H1 (cell line): ENCODE results near the gene BTG2. TPM values are rescaled to one million over a fixed set of nuclear protein-coding genes. Genes with fewer than 3 reads are reported as not detected.
"Not testable (repeated sequence)": the region's sequence is repeated elsewhere in the genome, so short reads cannot be mapped to it uniquely, and the experiment has no call there.

ENCODE experiments used
- CTCF ChIA-PET: fragments of 300-600 bp; sonication (Branson Sonifier 250); formaldehyde crosslinking; loops from one replicate; lab custom pipeline; 2021; ENCODE audit not compliant: partially characterized antibody; lab: Charles Lee
- POLR2A ChIA-PET: fragments of 300-600 bp; sonication (Branson Sonifier 250); formaldehyde crosslinking; loops from one replicate; lab custom pipeline; 2021; ENCODE audit warnings: inconsistent platforms; ENCODE audit not compliant: partially characterized antibody; lab: Charles Lee
- DNase-seq, 2 experiments: peaks; one replicate each; pipeline versions ENCODE4 v3.0.0 to v3.0.0-alpha.2; 2010 to 2022; ENCODE audit warnings: low spot score in 2 of 2, low read depth in 1 of 2, mixed read lengths in 1 of 2
- FAIRE-seq: peaks from 2 replicates; lab custom pipeline; 2011; peaks lifted over from hg19 to GRCh38; lab: Jason Lieb, UNC
- H2AFZ ChIP-seq: 2 replicates; pipeline ENCODE4 v1.8.1; 2012; ENCODE audit warnings: low read length, inconsistent platforms
- H2AK5ac ChIP-seq: 2 replicates; pipeline ENCODE4 v1.6.1; 2013; ENCODE audit warnings: low read depth, low read length
- H2BK120ac ChIP-seq: replicated peaks from 2 replicates; pipeline ENCODE3; 2013; ENCODE audit warnings: low read depth, low read length, inconsistent platforms
- H2BK12ac ChIP-seq: 2 replicates; pipeline ENCODE4 v1.6.1; 2013; ENCODE audit warnings: low read depth, low read length
- H2BK15ac ChIP-seq: 2 replicates; pipeline ENCODE4 v1.6.1; 2013; ENCODE audit warnings: low read length
- H2BK20ac ChIP-seq: 2 replicates; pipeline ENCODE4 v1.6.1; 2013; ENCODE audit warnings: low read length
- H2BK5ac ChIP-seq: 2 replicates; pipeline ENCODE4 v1.6.1; 2013; ENCODE audit warnings: low read depth, low read length
- H3K14ac ChIP-seq: 2 replicates; pipeline ENCODE4 v1.6.1; 2013; ENCODE audit warnings: inconsistent platforms; ENCODE audit not compliant: insufficient read length
- H3K18ac ChIP-seq: 2 replicates; pipeline ENCODE4 v1.6.1; 2013; ENCODE audit warnings: low read length; ENCODE audit errors: extremely low read depth
- H3K23ac ChIP-seq: 2 replicates; pipeline ENCODE4 v1.6.1; 2013; ENCODE audit warnings: inconsistent platforms; ENCODE audit not compliant: insufficient read length
- H3K23me2 ChIP-seq: 2 replicates; pipeline ENCODE4 v1.6.1; 2013; ENCODE audit warnings: low read depth, low read length
- H3K27ac ChIP-seq: 2 replicates; pipeline ENCODE4 v1.6.1; 2011; ENCODE audit warnings: low read depth, low read length, inconsistent platforms
- H3K27me3 ChIP-seq, 4 experiments: replicated peaks in 1 of 4; 1 replicate in 1 of 4; 2 replicates in 3 of 4; pipeline versions ENCODE4 v1.6.1 to v1.8.1; 2011 to 2013; ENCODE audit warnings: low read length in 3 of 4, mild to moderate bottlenecking in 3 of 4, inconsistent platforms in 2 of 4, mixed read lengths in 2 of 4, moderate library complexity in 1 of 4; ENCODE audit not compliant: control insufficient read depth in 3 of 4, insufficient read depth in 3 of 4; ENCODE audit errors: extremely low read depth in 1 of 4
- H3K36me3 ChIP-seq, 4 experiments: 2 replicates each; pipeline versions ENCODE4 v1.6.1 to v1.8.1; 2011 to 2013; ENCODE audit warnings: mild to moderate bottlenecking in 4 of 4, low read length in 3 of 4, moderate library complexity in 2 of 4, control low read depth in 1 of 4, inconsistent platforms in 1 of 4; ENCODE audit not compliant: insufficient read depth in 4 of 4, control insufficient read depth in 2 of 4
- H3K4ac ChIP-seq: replicated peaks from 2 replicates; pipeline ENCODE3; 2013; ENCODE audit warnings: low read length, low read depth, mixed read lengths, inconsistent platforms; ENCODE audit not compliant: insufficient read length
- H3K4me1 ChIP-seq, 4 experiments: replicated peaks in 1 of 4; 1 replicate in 1 of 4; 2 replicates in 3 of 4; pipeline versions ENCODE4 v1.6.1 to v1.8.1; 2011 to 2013; ENCODE audit warnings: low read length in 3 of 4, inconsistent platforms in 2 of 4, mixed read lengths in 1 of 4; ENCODE audit not compliant: insufficient read depth in 4 of 4, control insufficient read depth in 3 of 4
- H3K4me2 ChIP-seq, 2 experiments: 2 replicates each; pipeline versions ENCODE4 v1.6.1 to v1.8.1; 2011 to 2013; ENCODE audit warnings: low read depth in 2 of 2, low read length in 2 of 2, control low read depth in 1 of 2, inconsistent platforms in 1 of 2, mild to moderate bottlenecking in 1 of 2; ENCODE audit not compliant: insufficient read depth in 1 of 2
- H3K4me3 ChIP-seq, 4 experiments: fragments of 200-600, 300-600 bp in 1 of 4; sonication (generic), shearing (Covaris generic), sonication (Bioruptor Twin) in 1 of 4; 2 replicates each; pipeline versions ENCODE4 v1.5.1 to v1.8.1; 2011 to 2016; ENCODE audit warnings: low read length in 4 of 4, low read depth in 3 of 4, control low read depth in 2 of 4, inconsistent platforms in 2 of 4, mild to moderate bottlenecking in 2 of 4, mixed read lengths in 1 of 4, moderate library complexity in 1 of 4; ENCODE audit not compliant: insufficient read depth in 2 of 4; ENCODE audit errors: extremely low read depth in 1 of 4
- H3K56ac ChIP-seq: replicated peaks from 2 replicates; pipeline ENCODE3; 2013; ENCODE audit warnings: low read depth, mild to moderate bottlenecking, mixed read lengths, low read length, inconsistent platforms; ENCODE audit not compliant: insufficient read length
- H3K79me1 ChIP-seq: 2 replicates; pipeline ENCODE4 v1.6.1; 2013; ENCODE audit warnings: low read depth, low read length, control low read depth
- H3K79me2 ChIP-seq, 2 experiments: 2 replicates each; pipeline versions ENCODE4 v1.6.1 to v1.8.1; 2012 to 2013; ENCODE audit warnings: low read length in 2 of 2, mild to moderate bottlenecking in 2 of 2, inconsistent platforms in 1 of 2; ENCODE audit not compliant: insufficient read depth in 2 of 2, control insufficient read depth in 1 of 2
- H3K9ac ChIP-seq, 4 experiments: replicated peaks in 1 of 4; 1 replicate in 1 of 4; 2 replicates in 3 of 4; pipeline versions ENCODE4 v1.6.1 to v1.8.1; 2011 to 2013; ENCODE audit warnings: low read depth in 3 of 4, low read length in 3 of 4, control low read depth in 2 of 4, mild to moderate bottlenecking in 2 of 4, moderate library complexity in 2 of 4, inconsistent platforms in 1 of 4; ENCODE audit errors: extremely low read depth in 1 of 4
- H3K9me3 ChIP-seq, 2 experiments: 2 replicates each; pipeline versions ENCODE4 v1.6.1 to v1.8.1; 2012 to 2013; ENCODE audit warnings: mild to moderate bottlenecking in 2 of 2, moderate library complexity in 2 of 2, control low read depth in 1 of 2, inconsistent platforms in 1 of 2, low read depth in 1 of 2, low read length in 1 of 2, mixed read lengths in 1 of 2; ENCODE audit not compliant: insufficient read depth in 2 of 2
- H4K20me1 ChIP-seq, 2 experiments: replicated peaks in 1 of 2; 2 replicates each; pipeline versions ENCODE3 to v1.8.1; 2011 to 2013; ENCODE audit warnings: inconsistent platforms in 2 of 2, low read length in 2 of 2, mild to moderate bottlenecking in 1 of 2; ENCODE audit not compliant: insufficient read depth in 2 of 2, control insufficient read depth in 1 of 2
- H4K5ac ChIP-seq: 2 replicates; pipeline ENCODE4 v1.6.1; 2013; ENCODE audit warnings: low read length, low read depth, mixed read lengths, inconsistent platforms; ENCODE audit not compliant: insufficient read length
- H4K8ac ChIP-seq: 2 replicates; pipeline ENCODE4 v1.8.0; 2013; ENCODE audit warnings: mild to moderate bottlenecking, moderate library complexity, low read length, inconsistent platforms; ENCODE audit not compliant: insufficient read depth; ENCODE audit errors: extremely low read depth
- H4K91ac ChIP-seq: replicated peaks from 2 replicates; pipeline ENCODE3; 2013; ENCODE audit warnings: low read length, mixed read lengths, inconsistent platforms; ENCODE audit not compliant: insufficient read length
- GABPA ChIP-seq: IDR thresholded peaks from 2 replicates; pipeline ENCODE4 v1.6.1; 2011; ENCODE audit warnings: mild to moderate bottlenecking, low read length, moderate library complexity, borderline replicate concordance; ENCODE audit not compliant: insufficient read depth
- WGBS, 2 experiments: shearing (Covaris generic) in 1 of 2; methylation state at CpG; one replicate each; pipeline versions ENCODE4 v1.1.6 to v1.1.7; 2013 to 2015; ENCODE audit warnings: low lambda C conversion rate in 2 of 2, mixed read lengths in 2 of 2, inconsistent platforms in 1 of 2, low coverage in 1 of 2, missing lambda C conversion rate in 1 of 2; ENCODE audit not compliant: insufficient replicate concordance in 2 of 2, insufficient coverage in 1 of 2, insufficient read length in 1 of 2; ENCODE audit errors: extremely low coverage in 1 of 2, missing lambda C conversion rate in 1 of 2; 5-methylcytosine and 5-hydroxymethylcytosine counted together
- polyA plus RNA-seq, 7 experiments: library from polyadenylated mRNA; depleted of rRNA in 3 of 7; stranded (reverse) in 5 of 7; unstranded in 2 of 7; fragments of >200 nt in 5 of 7; fragments of 200-250 nt in 2 of 7; gene quantifications; 1 replicate in 5 of 7; 2 replicates in 1 of 7; 4 replicates in 1 of 7; pipeline versions ENCODE4 v1.2.1 to v1.2.3, GENCODE V29; 2011 to 2013; ENCODE audit warnings: missing spikeins in 2 of 7, mixed read lengths in 2 of 7
- total RNA-seq: library from RNA; stranded (reverse); fragmentation: NEBNext Ultra II Directional; extraction: Animal tissue kit (Norgen Biotek cat#: 25700); gene quantifications from 2 replicates; pipeline ENCODE4 v1.2.1, GENCODE V29; 2021

The BTG2 gene
- total and polyA plus RNA-seq, 2 of the 8 experiments (the other 6 are each of a cell fraction or from before 2014, with no cell fraction given), result 4.8 to 11.0 TPM

DNA sequence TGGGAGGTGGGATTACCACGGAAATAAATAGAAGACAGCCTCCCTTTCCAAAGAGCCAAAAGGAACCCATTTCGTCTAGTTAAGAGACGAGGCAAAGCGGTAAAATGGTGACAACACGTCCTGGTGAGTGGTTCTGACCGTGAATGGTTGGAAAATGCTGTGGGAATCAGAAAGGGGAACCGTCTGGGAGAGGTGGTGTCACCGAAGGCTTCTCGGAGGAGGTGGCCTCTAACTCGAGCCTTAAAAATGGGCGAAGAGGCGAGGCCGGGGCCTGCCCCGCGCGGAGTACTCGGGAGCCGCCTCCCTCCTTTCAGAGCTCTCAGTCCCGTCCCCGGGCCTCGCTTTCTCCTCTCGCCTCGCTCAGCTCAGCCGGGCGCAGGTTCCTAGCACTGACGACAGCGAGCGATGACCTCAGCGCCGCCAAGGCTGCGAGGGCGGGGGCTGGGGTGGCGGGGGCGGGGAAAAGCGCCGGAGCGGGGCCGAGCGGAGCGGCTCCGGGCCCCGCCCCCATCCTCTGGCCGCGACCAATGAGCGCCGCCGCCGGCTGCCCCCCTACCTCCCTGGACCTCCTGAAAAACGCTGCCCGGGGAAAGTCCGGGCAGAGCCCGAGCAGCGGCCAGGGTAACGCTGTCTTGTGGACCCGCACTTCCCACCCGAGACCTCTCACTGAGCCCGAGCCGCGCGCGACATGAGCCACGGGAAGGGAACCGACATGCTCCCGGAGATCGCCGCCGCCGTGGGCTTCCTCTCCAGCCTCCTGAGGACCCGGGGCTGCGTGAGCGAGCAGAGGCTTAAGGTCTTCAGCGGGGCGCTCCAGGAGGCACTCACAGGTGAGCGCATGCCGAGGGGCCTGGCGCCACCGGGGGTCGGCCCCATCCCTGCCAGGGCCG is at the start of gene BTG2 (continued):
- no peak for TF ChIP-seq GABPA

DNA sequence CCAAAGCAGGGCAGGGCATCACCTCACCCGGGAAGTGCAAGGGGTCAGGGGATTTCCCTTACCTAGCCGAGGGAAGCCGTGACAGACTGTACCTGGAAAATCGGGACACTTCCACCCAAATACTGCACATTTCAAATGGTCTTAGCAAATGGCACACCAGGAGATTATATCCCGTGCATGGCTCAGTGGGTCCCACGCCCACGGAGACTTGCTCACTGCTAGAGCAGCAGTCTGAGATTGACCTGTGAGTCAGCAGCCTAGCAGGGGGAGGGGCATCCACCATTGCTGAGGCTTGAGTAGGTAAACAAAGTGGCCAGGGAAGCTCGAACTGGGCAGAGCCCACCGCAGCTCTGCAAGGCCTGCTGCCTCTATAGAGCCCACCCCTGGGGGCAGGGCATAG is 48.7 kb upstream of the BTG2 start:
- H3K4me2 ChIP-seq, H2BK5ac ChIP-seq, H4K91ac ChIP-seq, POLR2A ChIA-PET, H3K23ac ChIP-seq, H2AFZ ChIP-seq, H4K20me1 ChIP-seq, H3K23me2 ChIP-seq, H2AK5ac ChIP-seq, H3K4me1 ChIP-seq, H4K8ac ChIP-seq, H3K4me3 ChIP-seq, H3K14ac ChIP-seq, DNase-seq, H3K18ac ChIP-seq, H3K27me3 ChIP-seq, H2BK12ac ChIP-seq, H3K4ac ChIP-seq, H3K56ac ChIP-seq, H2BK15ac ChIP-seq, H3K9ac ChIP-seq, H3K36me3 ChIP-seq, H3K27ac ChIP-seq, H2BK120ac ChIP-seq, H3K79me2 ChIP-seq, H3K79me1 ChIP-seq, H4K5ac ChIP-seq, H2BK20ac ChIP-seq, FAIRE-seq: not testable (repeated sequence)
- 88% methylated on average over 9 of the region's 9 CpGs; no CpG with 5 or more reads in 1 of the 2 experiments for WGBS, 2 experiments
- peaks cover 11 to 12% of the 10 kb centered on the region in 2 experiments; a peak in 3 of 4 replicates for H3K9me3 ChIP-seq
- CTCF ChIA-PET, result interaction anchor here (1.9 kb wide), 1 partner anchor 11 kb away, joined by 6 read pairs; no protein-coding TSS in a partner anchor
